ENCODE results near the gene MARS1.

The MARS1 gene

DNA sequence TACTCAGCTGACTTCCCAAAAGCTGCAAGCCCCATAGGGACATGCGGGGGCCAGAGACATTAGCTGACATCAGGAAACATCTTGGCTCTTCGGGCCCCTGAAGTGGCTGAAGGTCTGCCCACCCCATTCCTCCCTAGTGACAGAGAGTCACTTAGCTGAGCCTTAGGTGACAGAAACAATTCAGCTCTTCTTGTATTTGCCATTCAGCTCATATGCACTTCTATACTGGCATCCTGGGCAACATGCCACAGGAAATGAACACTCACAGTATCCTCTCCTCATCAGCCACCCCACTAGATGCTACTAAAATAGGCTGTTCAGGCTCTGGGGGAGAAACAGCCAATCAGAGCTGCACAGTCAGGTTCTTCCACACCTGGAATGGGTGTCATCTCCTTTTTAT, 55.7 kb downstream of the MARS1 start:
- no peak overlapping the region for H3K27ac ChIP-seq (ENCODE audit: low read length)
- H3K79me2 ChIP-seq (ENCODE audit: low read length), result peaks cover 17% of the 10 kb centered on the region
- peaks cover 8% of the 10 kb centered on the region for H3K36me3 ChIP-seq (replicated peaks; ENCODE audit: low read depth, low read length)
- H4K20me1 ChIP-seq (ENCODE audit: insufficient read depth, low read length), result no peaks in the 10 kb centered on the region
- TF ChIP-seq, protein P1, sequence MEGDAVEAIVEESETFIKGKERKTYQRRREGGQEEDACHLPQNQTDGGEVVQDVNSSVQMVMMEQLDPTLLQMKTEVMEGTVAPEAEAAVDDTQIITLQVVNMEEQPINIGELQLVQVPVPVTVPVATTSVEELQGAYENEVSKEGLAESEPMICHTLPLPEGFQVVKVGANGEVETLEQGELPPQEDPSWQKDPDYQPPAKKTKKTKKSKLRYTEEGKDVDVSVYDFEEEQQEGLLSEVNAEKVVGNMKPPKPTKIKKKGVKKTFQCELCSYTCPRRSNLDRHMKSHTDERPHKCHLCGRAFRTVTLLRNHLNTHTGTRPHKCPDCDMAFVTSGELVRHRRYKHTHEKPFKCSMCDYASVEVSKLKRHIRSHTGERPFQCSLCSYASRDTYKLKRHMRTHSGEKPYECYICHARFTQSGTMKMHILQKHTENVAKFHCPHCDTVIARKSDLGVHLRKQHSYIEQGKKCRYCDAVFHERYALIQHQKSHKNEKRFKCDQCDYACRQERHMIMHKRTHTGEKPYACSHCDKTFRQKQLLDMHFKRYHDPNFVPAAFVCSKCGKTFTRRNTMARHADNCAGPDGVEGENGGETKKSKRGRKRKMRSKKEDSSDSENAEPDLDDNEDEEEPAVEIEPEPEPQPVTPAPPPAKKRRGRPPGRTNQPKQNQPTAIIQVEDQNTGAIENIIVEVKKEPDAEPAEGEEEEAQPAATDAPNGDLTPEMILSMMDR (IDR thresholded peaks at IDR 0.05; ENCODE audit: low read depth, low read length), result no peak
- no peak for TF ChIP-seq EZH2phosphoT487 (IDR thresholded peaks at IDR 0.05; ENCODE audit: low read depth)
- no peak overlapping the region for H3K4me3 ChIP-seq (ENCODE audit: low read length)
- H3K9ac ChIP-seq (ENCODE audit: low read length), result no peak overlapping the region
- peaks cover 13% of the 10 kb centered on the region for H3K4me1 ChIP-seq (ENCODE audit: low read length)
- no peaks in the 10 kb centered on the region for H3K9me3 ChIP-seq (ENCODE audit: insufficient read depth, low read length)
- no peak overlapping the region for H3K4me2 ChIP-seq (ENCODE audit: low read length)
- H2AFZ ChIP-seq (ENCODE audit: low read depth, low read length), result no peak overlapping the region
- no peaks in the 10 kb centered on the region for H3K27me3 ChIP-seq (ENCODE audit: low read depth, low read length)

DNA sequence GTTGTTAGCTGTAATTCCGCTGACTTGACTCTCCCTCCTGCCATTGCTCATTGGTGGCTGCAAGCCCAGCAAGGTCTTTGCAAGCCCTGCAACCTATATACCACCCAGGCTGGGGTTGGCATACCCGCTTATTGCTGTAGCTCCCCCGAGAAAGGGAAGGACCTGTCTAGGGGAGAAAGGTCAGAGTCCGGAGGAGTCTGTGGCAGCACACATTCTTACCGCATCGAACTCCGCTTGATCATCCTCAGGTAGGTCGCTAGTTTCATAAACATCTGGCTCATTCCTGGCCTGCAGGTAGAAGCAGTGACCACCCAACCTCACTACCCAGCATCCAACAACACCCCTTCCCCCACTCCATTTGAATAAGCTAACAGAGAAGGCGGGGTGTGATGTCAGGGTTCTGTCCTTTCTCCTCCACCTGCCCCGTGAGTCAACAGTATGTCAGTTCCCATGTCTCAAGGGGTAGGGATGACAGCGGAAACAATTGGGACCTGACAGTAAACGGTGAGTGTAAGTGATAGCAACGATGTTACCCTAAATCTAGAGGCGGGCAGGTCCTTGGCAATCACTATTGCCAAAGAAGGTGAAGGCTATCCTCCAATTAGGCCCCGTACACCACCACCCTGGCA, 58.1 kb downstream of the MARS1 start:
- Histone ChIP-seq H3K4me1 (ENCODE audit: low read length) (peaks cover 17% of the 10 kb centered on the region), H3K27ac (ENCODE audit: low read length) (no peak overlapping the region), H3K4me3 (ENCODE audit: low read length) (peak overlapping the region; percentile 95), H2AFZ (ENCODE audit: low read depth, low read length) (no peak overlapping the region), H3K79me2 (ENCODE audit: low read length) (peaks cover 17% of the 10 kb centered on the region), H3K9ac (ENCODE audit: low read length) (peak overlapping the region; percentile 94), H3K36me3 (replicated peaks; ENCODE audit: low read depth, low read length) (peaks cover 4% of the 10 kb centered on the region), H3K9me3 (ENCODE audit: insufficient read depth, low read length) (no peaks in the 10 kb centered on the region), H4K20me1 (ENCODE audit: insufficient read depth, low read length) (no peaks in the 10 kb centered on the region), H3K4me2 (ENCODE audit: low read length) (peak overlapping the region; percentile 97), H3K27me3 (ENCODE audit: low read depth, low read length) (no peaks in the 10 kb centered on the region)
- no peak for TF ChIP-seq EZH2phosphoT487 (IDR thresholded peaks at IDR 0.05; ENCODE audit: low read depth)
- TF ChIP-seq, protein P1 (IDR thresholded peaks at IDR 0.05; ENCODE audit: low read depth, low read length), result no peak

DNA sequence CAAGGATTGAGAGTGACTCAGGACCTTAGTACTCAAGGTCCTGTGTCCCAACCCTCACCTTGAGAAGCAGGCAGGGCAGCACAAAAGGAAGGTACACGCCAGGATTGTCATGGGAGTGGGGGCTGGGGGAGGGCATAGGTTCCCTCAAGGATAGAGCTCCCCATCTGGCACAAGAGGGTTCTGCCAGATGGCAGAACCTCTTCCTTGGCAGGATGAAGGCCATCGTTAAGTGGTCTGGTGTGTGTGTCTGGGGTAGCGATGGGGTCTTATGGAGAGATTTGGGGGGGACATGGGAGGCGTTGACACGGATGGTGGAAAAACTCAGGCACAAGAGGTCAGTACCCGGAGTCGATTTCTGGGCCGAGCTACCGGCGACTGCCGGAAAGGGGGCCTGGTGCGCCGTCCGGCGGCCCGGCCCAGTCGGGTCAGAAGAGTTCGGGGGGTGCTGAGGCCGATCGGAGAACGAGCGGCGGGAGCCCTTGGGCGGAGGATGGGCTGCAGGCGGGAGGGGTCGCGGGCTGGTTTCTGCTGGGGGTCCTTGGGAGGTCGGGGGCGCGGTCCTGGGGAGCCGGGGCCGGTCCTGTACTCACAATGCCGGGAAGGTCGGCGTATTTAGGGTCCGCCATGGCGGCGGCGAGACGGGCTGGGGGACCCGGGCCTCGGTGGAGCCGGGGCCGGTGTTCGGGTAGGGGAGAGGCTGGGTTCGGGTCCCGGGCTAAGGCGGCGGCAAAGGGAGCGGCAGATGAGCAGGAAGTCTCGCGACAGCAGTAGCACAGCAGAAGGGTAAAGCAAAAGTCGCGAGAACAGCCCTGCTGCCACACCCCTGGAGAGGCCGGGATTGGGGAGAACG, 58.8 kb downstream of the MARS1 start, which contains the start of gene DCTN2:
TSS of gene DCTN2 (minus strand) at position 755 of the 850 bp plus-strand sequence. CDS start at position 626, 129 bp downstream.
- peak within 1 kb of the TSS; percentile 98 for H2AFZ ChIP-seq (ENCODE audit: low read depth, low read length)
- H4K20me1 ChIP-seq (ENCODE audit: insufficient read depth, low read length), result no peaks in the 10 kb centered on the region
- H3K79me2 ChIP-seq (ENCODE audit: low read length), result peaks cover 17% of the 10 kb centered on the region
- peaks cover 17% of the 10 kb centered on the region for H3K4me1 ChIP-seq (ENCODE audit: low read length)
- TF ChIP-seq, protein P1 (IDR thresholded peaks at IDR 0.05; ENCODE audit: low read depth, low read length), result no peak; the same call in 1 of the 2 replicates
- TF ChIP-seq EZH2phosphoT487 (IDR thresholded peaks at IDR 0.05; ENCODE audit: low read depth), result no peak
- peak within 1 kb of the TSS; percentile 95 for H3K4me3 ChIP-seq (ENCODE audit: low read length)
- peaks cover under 1% of the 10 kb centered on the region for H3K36me3 ChIP-seq (replicated peaks; ENCODE audit: low read depth, low read length)
- no peaks in the 10 kb centered on the region for H3K27me3 ChIP-seq (ENCODE audit: low read depth, low read length)
- peak within 1 kb of the TSS; percentile 97 for H3K4me2 ChIP-seq (ENCODE audit: low read length)
- peak within 1 kb of the TSS; percentile 18; the same call in 1 of the 2 replicates for H3K27ac ChIP-seq (ENCODE audit: low read length)
- no peaks in the 10 kb centered on the region for H3K9me3 ChIP-seq (ENCODE audit: insufficient read depth, low read length)
- peak within 1 kb of the TSS; percentile 94 for H3K9ac ChIP-seq (ENCODE audit: low read length)

Measured in OCI-LY3 (cell line).